Right atrium auricular region (tissue), 2 donors: ENCODE measurements around the gene STK39. TPM values are rescaled to one million over a fixed set of nuclear protein-coding genes. Genes with fewer than 3 reads are reported as not detected.

Experiments
- DNase-seq: peaks from one replicate; pipeline ENCODE4 v3.0.0-alpha.2; 2019; ENCODE audit warnings: low spot score
- H3K27ac ChIP-seq, 2 donors: fragments of 200-600 bp; sonication (generic); 1 replicate in 1 of 2; 2 replicates in 1 of 2; pipeline ENCODE4 v1.5.1; 2016 to 2019
- H3K27me3 ChIP-seq, 2 donors: fragments of 200-600 bp; sonication (generic); one replicate each; pipeline versions ENCODE4 v1.5.1 to v1.6.0; 2017 to 2019
- H3K36me3 ChIP-seq: fragments of 200-600 bp; sonication (generic); one replicate; pipeline ENCODE4 v1.5.1; 2016
- H3K4me1 ChIP-seq, 2 donors: fragments of 200-600 bp; sonication (generic); one replicate each; pipeline versions ENCODE4 v1.5.1 to v1.6.0; 2017 to 2019
- H3K4me3 ChIP-seq, 2 donors: fragments of 200-600 bp; sonication (generic); 1 replicate in 1 of 2; 2 replicates in 1 of 2; pipeline ENCODE4 v1.5.1; 2017 to 2019; ENCODE audit warnings: mild to moderate bottlenecking in 1 of 2, moderate library complexity in 1 of 2
- H3K9me3 ChIP-seq, 2 donors: fragments of 200-600 bp; sonication (generic); one replicate each; pipeline ENCODE4 v1.5.1; 2019
- total RNA-seq, 2 donors: library from RNA; depleted of rRNA; stranded (reverse); fragments of >200 nt; gene quantifications; one replicate each; pipeline ENCODE4 v1.1.0, GENCODE V29; 2016
- TF ChIP-seq, protein P1 (sequence below), 2 donors: fragments of 200-600 bp; sonication (generic); IDR thresholded peaks; one replicate each; pipeline ENCODE4 v1.5.1; 2019; ENCODE audit warnings: antibody characterized with exemption in 2 of 2

STK39 gene
- total RNA-seq, 2 donors from 2014 or later: 6.0 to 13.6 TPM

DNA sequence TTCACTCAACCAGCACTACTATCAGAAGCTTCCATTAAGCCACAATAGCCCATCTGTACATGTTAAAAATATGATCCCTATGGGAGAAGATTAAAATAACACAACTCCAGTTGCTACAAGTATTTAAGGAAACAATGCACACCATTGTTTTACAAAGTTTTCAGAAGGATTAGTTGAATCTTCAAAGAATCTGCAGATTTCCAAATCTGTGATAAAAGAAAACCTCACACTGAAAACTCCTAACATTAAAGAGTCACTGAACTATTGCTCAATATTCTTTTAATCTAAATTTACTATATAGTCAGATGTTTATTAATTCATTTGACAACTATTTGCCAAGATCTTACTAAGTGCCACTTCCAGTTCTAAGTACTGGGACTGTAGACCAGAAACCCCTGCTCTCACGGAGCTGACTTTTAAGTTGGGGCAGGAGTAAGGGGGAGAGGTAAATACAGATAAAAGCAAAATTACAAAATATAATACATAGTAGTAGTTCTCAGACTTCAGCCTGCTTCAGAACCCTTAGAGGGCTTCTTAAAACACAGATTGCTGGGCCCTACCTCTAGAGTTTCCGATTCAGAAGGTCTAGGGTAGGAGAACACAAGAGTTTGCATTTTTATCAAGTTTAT, 94.4 kb downstream of the STK39 start:
- Histone ChIP-seq H3K4me1 (peaks cover 0 to 18% of the 10 kb centered on the region in 2 donors), H3K27ac (no peak overlapping the region), H3K9me3 (no peaks in the 10 kb centered on the region), H3K27me3 (no peaks in the 10 kb centered on the region), H3K4me3 (no peak overlapping the region), H3K36me3 (no peaks in the 10 kb centered on the region)
- TF ChIP-seq, protein P1, sequence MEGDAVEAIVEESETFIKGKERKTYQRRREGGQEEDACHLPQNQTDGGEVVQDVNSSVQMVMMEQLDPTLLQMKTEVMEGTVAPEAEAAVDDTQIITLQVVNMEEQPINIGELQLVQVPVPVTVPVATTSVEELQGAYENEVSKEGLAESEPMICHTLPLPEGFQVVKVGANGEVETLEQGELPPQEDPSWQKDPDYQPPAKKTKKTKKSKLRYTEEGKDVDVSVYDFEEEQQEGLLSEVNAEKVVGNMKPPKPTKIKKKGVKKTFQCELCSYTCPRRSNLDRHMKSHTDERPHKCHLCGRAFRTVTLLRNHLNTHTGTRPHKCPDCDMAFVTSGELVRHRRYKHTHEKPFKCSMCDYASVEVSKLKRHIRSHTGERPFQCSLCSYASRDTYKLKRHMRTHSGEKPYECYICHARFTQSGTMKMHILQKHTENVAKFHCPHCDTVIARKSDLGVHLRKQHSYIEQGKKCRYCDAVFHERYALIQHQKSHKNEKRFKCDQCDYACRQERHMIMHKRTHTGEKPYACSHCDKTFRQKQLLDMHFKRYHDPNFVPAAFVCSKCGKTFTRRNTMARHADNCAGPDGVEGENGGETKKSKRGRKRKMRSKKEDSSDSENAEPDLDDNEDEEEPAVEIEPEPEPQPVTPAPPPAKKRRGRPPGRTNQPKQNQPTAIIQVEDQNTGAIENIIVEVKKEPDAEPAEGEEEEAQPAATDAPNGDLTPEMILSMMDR (IDR thresholded peaks at IDR 0.05): no peak
- DNase-seq: no peak

DNA sequence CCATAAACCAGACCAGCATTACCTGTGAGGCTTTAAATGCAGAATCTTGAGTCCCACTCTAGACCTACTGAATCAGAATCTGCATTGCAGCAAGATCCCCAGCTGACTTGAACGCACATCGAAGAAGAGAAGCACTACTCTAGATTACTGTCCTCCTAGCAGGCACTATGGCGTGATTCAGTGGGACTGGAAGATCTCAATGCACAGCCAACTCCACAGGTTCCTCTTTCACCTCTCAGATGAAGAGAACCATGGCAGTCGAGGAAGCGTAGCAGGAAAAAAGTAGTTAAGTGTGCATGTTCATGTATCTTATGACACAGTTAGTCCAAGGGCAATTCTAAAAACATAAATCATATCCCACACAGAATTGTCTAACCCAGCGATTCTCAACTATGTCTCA, 97.4 kb downstream of the STK39 start:
- Histone ChIP-seq H3K4me3 (no peak overlapping the region), H3K36me3 (no peaks in the 10 kb centered on the region), H3K27ac (no peak overlapping the region), H3K9me3 (no peaks in the 10 kb centered on the region), H3K4me1 (peaks cover 0 to 31% of the 10 kb centered on the region in 2 donors), H3K27me3 (no peaks in the 10 kb centered on the region)
- DNase-seq: no peak
- TF ChIP-seq, protein P1 (IDR thresholded peaks at IDR 0.05): no peak

DNA sequence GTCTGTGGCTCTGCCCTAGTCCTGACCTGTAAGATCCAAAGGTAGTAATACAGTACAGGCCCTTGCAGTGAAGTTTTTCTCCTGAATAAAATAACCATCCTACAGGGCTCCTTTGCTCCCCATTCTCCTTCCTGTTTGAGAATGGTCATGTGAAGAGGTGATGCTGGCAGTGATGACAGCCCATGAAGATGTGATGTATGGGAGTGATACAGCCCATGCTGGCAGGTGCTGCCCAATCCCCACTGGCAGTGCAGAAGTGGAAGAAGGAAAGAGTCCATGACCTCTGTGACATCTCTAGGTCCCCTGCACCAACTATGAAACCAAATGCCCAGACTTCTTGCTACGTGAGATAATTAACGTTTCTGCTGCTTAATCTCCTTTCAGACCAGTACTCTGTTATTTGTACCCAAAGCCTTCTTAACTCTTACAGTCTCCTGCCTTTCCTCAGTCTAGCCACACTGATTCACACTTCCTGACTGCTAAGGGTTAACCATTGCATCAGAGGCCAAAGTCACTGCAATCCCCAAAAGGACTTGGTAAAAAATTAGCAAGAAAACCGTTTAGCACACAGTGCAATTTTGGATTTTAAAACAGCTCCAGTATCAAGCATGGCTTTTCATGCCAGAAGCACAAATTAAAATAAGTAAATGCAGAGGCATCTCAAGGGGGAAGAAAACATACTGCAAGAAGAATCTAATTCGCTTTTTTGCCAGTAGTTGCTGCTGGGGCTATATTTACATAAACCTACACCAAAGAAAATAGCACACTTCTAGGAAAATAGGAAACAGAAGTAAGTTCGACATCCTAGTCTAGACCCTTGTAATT, 98.0 kb downstream of the STK39 start:
- TF ChIP-seq, protein P1 (IDR thresholded peaks at IDR 0.05): no peak
- Histone ChIP-seq H3K4me1 (peaks cover 0 to 31% of the 10 kb centered on the region in 2 donors), H3K27ac (no peak overlapping the region), H3K9me3 (no peaks in the 10 kb centered on the region), H3K4me3 (no peak overlapping the region), H3K36me3 (no peaks in the 10 kb centered on the region), H3K27me3 (no peaks in the 10 kb centered on the region)
- DNase-seq: no peak

DNA sequence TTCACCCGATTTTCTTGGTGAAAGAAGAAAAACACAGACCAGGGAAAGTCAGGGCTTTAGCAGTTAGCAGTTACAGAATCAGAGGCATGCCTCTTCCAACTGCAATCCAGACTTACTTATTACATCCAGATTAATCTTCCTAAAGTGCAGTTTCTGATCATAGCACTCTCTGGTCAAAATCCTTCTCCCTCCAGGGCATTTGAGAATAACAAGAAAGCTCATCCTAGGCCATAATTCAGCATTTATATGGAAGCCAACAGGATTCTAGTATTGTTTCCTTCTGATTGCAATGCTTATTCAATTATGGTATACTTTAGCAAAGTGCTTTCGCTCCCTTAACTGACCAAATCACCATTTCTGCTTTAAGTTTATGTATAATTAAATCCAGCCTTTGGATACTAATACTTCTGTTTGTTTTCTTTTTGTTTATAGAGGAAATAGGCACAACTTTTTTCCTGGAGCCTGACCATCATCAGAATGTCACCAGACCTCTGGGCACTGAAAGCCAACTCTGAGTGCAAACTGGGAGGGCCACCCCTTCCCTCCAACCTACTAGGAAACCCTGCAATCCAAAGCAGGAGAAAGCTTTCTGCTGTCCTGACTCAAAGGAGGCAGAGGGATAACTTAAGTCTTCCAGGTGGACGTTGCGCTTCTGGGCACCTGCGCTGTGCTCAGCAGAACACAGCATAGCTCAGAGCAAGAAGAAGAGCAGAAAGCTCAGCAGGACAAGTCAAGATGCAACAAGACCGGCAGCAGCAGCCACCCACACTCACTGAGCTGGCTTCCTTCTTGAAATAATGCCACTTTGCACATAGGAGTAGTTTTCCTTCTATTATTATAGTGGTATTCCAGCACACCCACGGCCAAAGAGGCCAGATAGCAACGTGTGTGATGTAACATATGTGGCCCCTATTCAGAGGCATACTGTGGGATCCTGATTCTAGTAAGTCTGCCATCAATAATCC, 99.3 kb downstream of the STK39 start:
- no peaks in the 10 kb centered on the region for H3K9me3 ChIP-seq

More for the DNA sequence above, 99.3 kb downstream of the STK39 start:
- DNase-seq: no peak
- Histone ChIP-seq H3K36me3 (no peaks in the 10 kb centered on the region), H3K27me3 (no peaks in the 10 kb centered on the region), H3K4me3 (no peak overlapping the region), H3K4me1 (peaks cover 0 to 31% of the 10 kb centered on the region in 2 donors), H3K27ac (no peak overlapping the region)
- TF ChIP-seq, protein P1 (IDR thresholded peaks at IDR 0.05): no peak
